GM23338 (cell line): ENCODE results near the gene COL1A2. TPM values are rescaled to one million over a fixed set of nuclear protein-coding genes. Genes with fewer than 3 reads are reported as not detected.

Experiments
- ATAC-seq: fragments of 200-7000 bp; cut with Tn5 transposase; 3 replicates; pipeline ENCODE4 v1.9.1; 2020
- DNase-seq: peaks from one replicate; pipeline ENCODE4 v3.0.0-alpha.2; 2015; ENCODE audit warnings: low spot score
- H2AFZ ChIP-seq: fragments of 200-600 bp; sonication (generic); 2 replicates; pipeline ENCODE4 v1.8.0; 2016; ENCODE audit warnings: antibody characterized with exemption, mild to moderate bottlenecking, moderate library complexity
- H3F3A ChIP-seq: fragments of 200-600 bp; sonication (generic); replicated peaks from 2 replicates; pipeline ENCODE4 v1.8.0; 2017; ENCODE audit warnings: antibody characterized with exemption, mixed run types, low read depth
- H3K27ac ChIP-seq: fragments of 200-600 bp; sonication (generic); 2 replicates; pipeline ENCODE4 v1.6.1; 2016; ENCODE audit warnings: low read depth
- H3K27me3 ChIP-seq: fragments of 200-600 bp; sonication (generic); 2 replicates; pipeline ENCODE4 v1.8.0; 2016; ENCODE audit warnings: mild to moderate bottlenecking, mixed run types, moderate library complexity; ENCODE audit not compliant: insufficient read depth
- H3K36me3 ChIP-seq: fragments of 200-600 bp; sonication (generic); 2 replicates; pipeline ENCODE4 v1.8.0; 2016; ENCODE audit warnings: mild to moderate bottlenecking; ENCODE audit not compliant: insufficient read depth
- H3K4me1 ChIP-seq: fragments of 200-600 bp; sonication (generic); 2 replicates; pipeline ENCODE4 v1.8.0; 2016; ENCODE audit warnings: mild to moderate bottlenecking, moderate library complexity; ENCODE audit not compliant: insufficient read depth
- H3K4me2 ChIP-seq: fragments of 200-600 bp; sonication (generic); 2 replicates; pipeline ENCODE4 v1.7.1; 2017; ENCODE audit warnings: mixed run types
- H3K4me3 ChIP-seq: fragments of 200-600 bp; sonication (generic); 2 replicates; pipeline ENCODE4 v1.6.1; 2016; ENCODE audit warnings: mixed run types
- H3K79me2 ChIP-seq: fragments of 200-600 bp; sonication (generic); replicated peaks from 2 replicates; pipeline ENCODE4 v1.8.0; 2017; ENCODE audit warnings: mild to moderate bottlenecking; ENCODE audit not compliant: insufficient read depth
- H3K9me2 ChIP-seq: fragments of 200-600 bp; sonication (generic); 2 replicates; pipeline ENCODE4 v1.8.0; 2017; ENCODE audit not compliant: insufficient read depth
- H4K20me1 ChIP-seq: fragments of 200-600 bp; sonication (generic); replicated peaks from 2 replicates; pipeline ENCODE4 v1.8.0; 2017; ENCODE audit warnings: mild to moderate bottlenecking; ENCODE audit not compliant: insufficient read depth
- H3K27ac Mint-ChIP-seq: 2 replicates; pipeline ENCODE4 v1.8.0; 2020; ENCODE audit warnings: inconsistent platforms, mild to moderate bottlenecking, moderate library complexity, mixed read lengths
- H3K27me3 Mint-ChIP-seq: 3 replicates; pipeline ENCODE4 v1.8.0; 2022; ENCODE audit warnings: low read depth, mild to moderate bottlenecking, moderate library complexity, mixed read lengths, inconsistent platforms; ENCODE audit not compliant: insufficient read depth, poor library complexity
- H3K36me3 Mint-ChIP-seq: 3 replicates; pipeline ENCODE4 v1.8.0; 2021; ENCODE audit warnings: low read depth, mild to moderate bottlenecking, inconsistent platforms, moderate library complexity, mixed read lengths
- H3K4me1 Mint-ChIP-seq: 3 replicates; pipeline ENCODE4 v1.8.0; 2020; ENCODE audit warnings: mild to moderate bottlenecking, inconsistent platforms, mixed read lengths
- H3K4me3 Mint-ChIP-seq: 3 replicates; pipeline ENCODE4 v1.8.0; 2021; ENCODE audit warnings: moderate library complexity, mild to moderate bottlenecking, inconsistent platforms, mixed read lengths
- H3K9me3 Mint-ChIP-seq: 3 replicates; pipeline ENCODE4 v1.8.0; 2020; ENCODE audit warnings: moderate library complexity, mild to moderate bottlenecking, inconsistent platforms, mixed read lengths
- EZH2phosphoT487 ChIP-seq: fragments of 200-600 bp; sonication (generic); IDR thresholded peaks from one replicate; pipeline ENCODE4 v1.8.1; 2018; ENCODE audit warnings: antibody characterized with exemption; ENCODE audit not compliant: unreplicated experiment
- NANOG ChIP-seq: IDR thresholded peaks from 2 replicates; pipeline ENCODE4 v1.6.1; 2016; ENCODE audit warnings: antibody characterized with exemption, borderline replicate concordance
- POLR2AphosphoS5 ChIP-seq: IDR thresholded peaks from 2 replicates; pipeline ENCODE4 v1.6.1; 2016; ENCODE audit warnings: antibody characterized with exemption, low read depth
- STAT1 ChIP-seq: IDR thresholded peaks from one replicate; pipeline ENCODE4 v1.6.1; 2016; ENCODE audit warnings: antibody characterized with exemption; ENCODE audit not compliant: unreplicated experiment
- ZNF114 ChIP-seq: fragments of 250-450 bp; sonication (Bioruptor Pico); IDR thresholded peaks from 2 replicates; pipeline ENCODE4 v1.5.0; 2020; ENCODE audit warnings: mild to moderate bottlenecking, moderate library complexity
- ZNF331 ChIP-seq: fragments of 250-450 bp; sonication (Bioruptor Pico); IDR thresholded peaks from 2 replicates; pipeline ENCODE4 v1.5.0; 2020; ENCODE audit warnings: low read depth, mild to moderate bottlenecking, moderate library complexity
- polyA plus RNA-seq: library from polyadenylated mRNA; unstranded; fragments of >200 nt; fragmentation: Nextera tagmentation; extraction: Ambion mirVana; gene quantifications from 2 replicates; pipeline ENCODE4 v1.2.1, GENCODE V29; 2016
- total RNA-seq: library from RNA; depleted of rRNA; stranded (reverse); fragments of >200 nt; shearing (Covaris generic); gene quantifications from 2 replicates; pipeline ENCODE4 v1.2.3, GENCODE V29; 2014
- TF ChIP-seq, protein P1 (sequence below): IDR thresholded peaks from one replicate; pipeline ENCODE4 v1.6.1; 2018; ENCODE audit warnings: antibody characterized with exemption; ENCODE audit not compliant: unreplicated experiment
- TF ChIP-seq, protein P2 (sequence below): IDR thresholded peaks from 2 replicates; pipeline ENCODE4 v1.6.1; 2016; ENCODE audit warnings: antibody characterized with exemption
- TF ChIP-seq, protein P3 (sequence below), 2 experiments: fragments of 200-600 bp in 1 of 2; sonication (generic) in 1 of 2; conservative IDR thresholded peaks; 2 replicates each; pipeline versions ENCODE4 v1.5.1 to v1.6.1; 2016 to 2017; ENCODE audit warnings: antibody characterized with exemption in 2 of 2, low read depth in 2 of 2, mild to moderate bottlenecking in 2 of 2, moderate library complexity in 1 of 2

Gene COL1A2
- total and polyA plus RNA-seq, 2 experiments from 2014 or later = 32.0 to 67.0 TPM

DNA sequence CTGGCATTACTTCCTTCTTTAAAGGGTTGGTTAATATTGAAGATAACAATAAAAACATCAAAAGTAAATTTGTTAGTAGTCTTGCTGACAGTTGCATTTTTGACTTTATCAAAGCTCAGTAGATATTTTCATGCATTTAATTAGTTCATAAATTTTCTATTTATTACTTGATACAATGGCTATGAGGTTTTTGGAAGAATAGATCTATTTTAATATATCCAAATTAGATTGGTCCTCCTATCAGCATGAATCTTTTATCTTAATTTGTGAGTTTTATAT lies 16.4 kb downstream of the COL1A2 start:
- H3K27ac Mint-ChIP-seq = no peak overlapping the region
- H3K4me2 ChIP-seq = no peak overlapping the region

DNA sequence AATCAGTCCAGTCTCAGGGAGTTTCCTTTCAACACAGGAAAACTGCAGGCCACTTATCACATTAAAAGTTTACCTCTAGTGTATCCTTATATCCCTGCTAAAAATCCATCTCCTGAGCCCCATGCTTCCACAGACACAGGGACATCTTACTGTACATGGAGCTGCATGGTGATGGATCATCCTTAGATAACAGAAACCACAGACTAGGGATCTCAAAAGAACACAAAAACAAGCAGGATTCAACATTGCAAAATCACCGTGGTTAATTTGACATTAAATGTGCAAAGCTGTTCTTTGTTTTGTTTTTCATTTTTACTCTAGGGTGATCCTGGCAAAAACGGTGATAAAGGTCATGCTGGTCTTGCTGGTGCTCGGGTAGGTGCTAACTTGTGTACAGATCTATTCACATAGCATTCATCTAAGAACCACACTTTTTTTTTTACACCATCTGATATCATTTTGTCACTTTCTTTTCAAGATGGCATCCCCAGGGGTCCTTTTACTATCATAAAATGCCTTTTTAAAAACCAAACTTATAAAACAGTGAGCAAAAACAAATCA lies 18.1 kb downstream of the COL1A2 start:
- peaks cover 53% of the 10 kb centered on the region for H3K36me3 Mint-ChIP-seq
- H3K4me2 ChIP-seq = no peak overlapping the region
- H3K27me3 ChIP-seq = no peaks in the 10 kb centered on the region
- H3K4me3 Mint-ChIP-seq = no peak overlapping the region
- no peak overlapping the region for H3K27ac Mint-ChIP-seq
- H2AFZ ChIP-seq = no peak overlapping the region
- no peaks in the 10 kb centered on the region for H3K27me3 Mint-ChIP-seq
- no peaks in the 10 kb centered on the region for H3K9me3 Mint-ChIP-seq
- H3K4me3 ChIP-seq = no peak overlapping the region
- ATAC-seq (no peak), DNase-seq (no peak)
- no peaks in the 10 kb centered on the region for H3K79me2 ChIP-seq
- TF ChIP-seq, protein P1, sequence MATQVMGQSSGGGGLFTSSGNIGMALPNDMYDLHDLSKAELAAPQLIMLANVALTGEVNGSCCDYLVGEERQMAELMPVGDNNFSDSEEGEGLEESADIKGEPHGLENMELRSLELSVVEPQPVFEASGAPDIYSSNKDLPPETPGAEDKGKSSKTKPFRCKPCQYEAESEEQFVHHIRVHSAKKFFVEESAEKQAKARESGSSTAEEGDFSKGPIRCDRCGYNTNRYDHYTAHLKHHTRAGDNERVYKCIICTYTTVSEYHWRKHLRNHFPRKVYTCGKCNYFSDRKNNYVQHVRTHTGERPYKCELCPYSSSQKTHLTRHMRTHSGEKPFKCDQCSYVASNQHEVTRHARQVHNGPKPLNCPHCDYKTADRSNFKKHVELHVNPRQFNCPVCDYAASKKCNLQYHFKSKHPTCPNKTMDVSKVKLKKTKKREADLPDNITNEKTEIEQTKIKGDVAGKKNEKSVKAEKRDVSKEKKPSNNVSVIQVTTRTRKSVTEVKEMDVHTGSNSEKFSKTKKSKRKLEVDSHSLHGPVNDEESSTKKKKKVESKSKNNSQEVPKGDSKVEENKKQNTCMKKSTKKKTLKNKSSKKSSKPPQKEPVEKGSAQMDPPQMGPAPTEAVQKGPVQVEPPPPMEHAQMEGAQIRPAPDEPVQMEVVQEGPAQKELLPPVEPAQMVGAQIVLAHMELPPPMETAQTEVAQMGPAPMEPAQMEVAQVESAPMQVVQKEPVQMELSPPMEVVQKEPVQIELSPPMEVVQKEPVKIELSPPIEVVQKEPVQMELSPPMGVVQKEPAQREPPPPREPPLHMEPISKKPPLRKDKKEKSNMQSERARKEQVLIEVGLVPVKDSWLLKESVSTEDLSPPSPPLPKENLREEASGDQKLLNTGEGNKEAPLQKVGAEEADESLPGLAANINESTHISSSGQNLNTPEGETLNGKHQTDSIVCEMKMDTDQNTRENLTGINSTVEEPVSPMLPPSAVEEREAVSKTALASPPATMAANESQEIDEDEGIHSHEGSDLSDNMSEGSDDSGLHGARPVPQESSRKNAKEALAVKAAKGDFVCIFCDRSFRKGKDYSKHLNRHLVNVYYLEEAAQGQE = no peak
- 0 out of 2 replicates have a peak, but pooled peaks cover 5% of the 10 kb centered on the region for H4K20me1 ChIP-seq
- peaks cover 48% of the 10 kb centered on the region for H3K36me3 ChIP-seq
- no peak overlapping the region for H3K27ac ChIP-seq
- H3F3A ChIP-seq = no peaks in the 10 kb centered on the region
- no peaks in the 10 kb centered on the region for H3K9me2 ChIP-seq
- H3K4me1 ChIP-seq = peaks cover 9% of the 10 kb centered on the region; the same call in 1 of the 2 replicates
- peaks cover 10% of the 10 kb centered on the region; the same call in 2 of the 3 replicates for H3K4me1 Mint-ChIP-seq

More for the DNA sequence above, 16.4 kb downstream of the COL1A2 start:
- no peak overlapping the region for H3K4me3 ChIP-seq
- no peak for DNase-seq
- H3K4me3 Mint-ChIP-seq = no peak overlapping the region
- peaks cover 49% of the 10 kb centered on the region for H3K36me3 ChIP-seq
- H4K20me1 ChIP-seq = 0 out of 2 replicates have a peak, but pooled peaks cover 8% of the 10 kb centered on the region
- TF ChIP-seq ZNF114 (CRISPR knock-in tag) (no peak), STAT1 (no peak), ZNF331 (CRISPR knock-in tag) (no peak), NANOG (no peak), POLR2AphosphoS5 (no peak), EZH2phosphoT487 (no peak)
- TF ChIP-seq, protein P2, sequence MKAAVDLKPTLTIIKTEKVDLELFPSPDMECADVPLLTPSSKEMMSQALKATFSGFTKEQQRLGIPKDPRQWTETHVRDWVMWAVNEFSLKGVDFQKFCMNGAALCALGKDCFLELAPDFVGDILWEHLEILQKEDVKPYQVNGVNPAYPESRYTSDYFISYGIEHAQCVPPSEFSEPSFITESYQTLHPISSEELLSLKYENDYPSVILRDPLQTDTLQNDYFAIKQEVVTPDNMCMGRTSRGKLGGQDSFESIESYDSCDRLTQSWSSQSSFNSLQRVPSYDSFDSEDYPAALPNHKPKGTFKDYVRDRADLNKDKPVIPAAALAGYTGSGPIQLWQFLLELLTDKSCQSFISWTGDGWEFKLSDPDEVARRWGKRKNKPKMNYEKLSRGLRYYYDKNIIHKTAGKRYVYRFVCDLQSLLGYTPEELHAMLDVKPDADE = no peak
- TF ChIP-seq, protein P3, sequence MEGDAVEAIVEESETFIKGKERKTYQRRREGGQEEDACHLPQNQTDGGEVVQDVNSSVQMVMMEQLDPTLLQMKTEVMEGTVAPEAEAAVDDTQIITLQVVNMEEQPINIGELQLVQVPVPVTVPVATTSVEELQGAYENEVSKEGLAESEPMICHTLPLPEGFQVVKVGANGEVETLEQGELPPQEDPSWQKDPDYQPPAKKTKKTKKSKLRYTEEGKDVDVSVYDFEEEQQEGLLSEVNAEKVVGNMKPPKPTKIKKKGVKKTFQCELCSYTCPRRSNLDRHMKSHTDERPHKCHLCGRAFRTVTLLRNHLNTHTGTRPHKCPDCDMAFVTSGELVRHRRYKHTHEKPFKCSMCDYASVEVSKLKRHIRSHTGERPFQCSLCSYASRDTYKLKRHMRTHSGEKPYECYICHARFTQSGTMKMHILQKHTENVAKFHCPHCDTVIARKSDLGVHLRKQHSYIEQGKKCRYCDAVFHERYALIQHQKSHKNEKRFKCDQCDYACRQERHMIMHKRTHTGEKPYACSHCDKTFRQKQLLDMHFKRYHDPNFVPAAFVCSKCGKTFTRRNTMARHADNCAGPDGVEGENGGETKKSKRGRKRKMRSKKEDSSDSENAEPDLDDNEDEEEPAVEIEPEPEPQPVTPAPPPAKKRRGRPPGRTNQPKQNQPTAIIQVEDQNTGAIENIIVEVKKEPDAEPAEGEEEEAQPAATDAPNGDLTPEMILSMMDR (conservative IDR thresholded peaks at IDR 0.05; ENCODE audit: low read depth in 2 of 2) = no peak
- H3K9me2 ChIP-seq = no peaks in the 10 kb centered on the region
- no peaks in the 10 kb centered on the region for H3K27me3 Mint-ChIP-seq
- no peak for ATAC-seq
- H3K36me3 Mint-ChIP-seq = peaks cover 52% of the 10 kb centered on the region
- H3K27ac ChIP-seq = no peak overlapping the region
- no peaks in the 10 kb centered on the region for H3F3A ChIP-seq
- peaks cover 9% of the 10 kb centered on the region; the same call in 1 of the 2 replicates for H3K4me1 ChIP-seq
- no peaks in the 10 kb centered on the region for H3K27me3 ChIP-seq
- H3K79me2 ChIP-seq = no peaks in the 10 kb centered on the region
- no peak overlapping the region for H2AFZ ChIP-seq
- H3K9me3 Mint-ChIP-seq = no peaks in the 10 kb centered on the region
- peaks cover 10% of the 10 kb centered on the region; the same call in 2 of the 3 replicates for H3K4me1 Mint-ChIP-seq
